Measurements from ENCODE around the gene PHF21B.
"Not testable (repeated sequence)": the region's sequence is repeated elsewhere in the genome, so short reads cannot be mapped to it uniquely, and the experiment has no call there.

Gene PHF21B

DNA sequence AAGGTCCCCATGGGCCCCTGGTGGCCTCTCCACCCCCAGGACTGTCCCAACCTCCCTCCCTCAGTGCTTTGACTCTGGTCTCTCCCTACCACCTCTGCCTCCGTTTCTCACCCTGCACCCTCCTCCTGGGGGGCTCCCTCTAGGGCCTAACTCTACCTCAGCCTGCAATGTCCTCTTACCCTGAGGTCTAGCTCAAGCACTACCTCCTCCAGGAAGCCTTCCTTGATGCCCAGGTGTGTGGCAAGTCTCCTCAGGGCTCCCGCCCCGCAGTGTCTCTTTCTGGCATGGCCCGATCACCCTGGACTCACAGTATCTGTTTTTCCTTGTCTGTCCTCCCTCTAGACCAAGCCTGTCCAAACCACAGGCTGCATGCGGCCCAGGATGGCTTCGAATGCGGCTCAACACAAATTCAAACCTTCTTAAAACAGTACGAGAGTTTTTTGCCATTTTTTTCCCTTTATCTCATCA is 90.8 kb downstream of the PHF21B start:
- DNase-seq (ENCODE audit: low read depth in 2 of 2), result no peak

DNA sequence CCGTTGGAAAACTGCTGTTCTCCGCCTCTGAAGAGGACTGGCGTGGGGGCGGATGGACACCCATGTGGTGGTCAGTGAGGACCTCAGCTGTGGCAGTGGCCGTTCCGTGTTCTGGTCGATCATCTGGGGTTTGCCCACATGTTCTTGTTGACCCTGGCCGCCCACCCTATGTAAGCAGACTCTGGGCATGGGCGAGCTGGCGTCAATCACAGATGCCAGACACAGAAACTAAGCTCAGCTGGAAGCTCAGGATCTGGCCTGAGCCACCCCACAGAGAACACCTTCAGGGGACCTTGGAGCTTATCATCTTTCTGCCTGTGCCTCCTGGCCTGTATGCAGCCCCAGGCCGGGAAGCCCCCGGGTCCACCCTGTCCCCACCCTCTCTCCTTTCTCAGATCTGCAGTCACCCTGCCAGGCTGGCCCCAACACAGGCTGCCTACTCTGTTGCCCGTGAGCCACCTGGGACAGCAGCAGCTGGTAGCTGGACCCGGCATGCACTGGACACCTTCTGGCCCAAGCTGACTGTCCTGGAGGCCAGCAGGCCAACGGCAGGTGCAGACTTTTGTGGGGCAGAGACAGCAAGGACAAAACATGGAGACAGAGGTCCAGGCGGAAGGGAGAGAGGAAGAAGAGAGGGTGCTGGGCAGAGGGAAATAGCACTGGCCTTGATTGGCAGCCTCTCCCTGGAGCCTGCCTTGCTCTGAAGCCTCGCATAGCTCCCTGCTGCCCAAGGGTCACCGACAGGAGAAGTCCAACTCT is 91.5 kb downstream of the PHF21B start:
- no peak for DNase-seq (ENCODE audit: low read depth in 2 of 2)

DNA sequence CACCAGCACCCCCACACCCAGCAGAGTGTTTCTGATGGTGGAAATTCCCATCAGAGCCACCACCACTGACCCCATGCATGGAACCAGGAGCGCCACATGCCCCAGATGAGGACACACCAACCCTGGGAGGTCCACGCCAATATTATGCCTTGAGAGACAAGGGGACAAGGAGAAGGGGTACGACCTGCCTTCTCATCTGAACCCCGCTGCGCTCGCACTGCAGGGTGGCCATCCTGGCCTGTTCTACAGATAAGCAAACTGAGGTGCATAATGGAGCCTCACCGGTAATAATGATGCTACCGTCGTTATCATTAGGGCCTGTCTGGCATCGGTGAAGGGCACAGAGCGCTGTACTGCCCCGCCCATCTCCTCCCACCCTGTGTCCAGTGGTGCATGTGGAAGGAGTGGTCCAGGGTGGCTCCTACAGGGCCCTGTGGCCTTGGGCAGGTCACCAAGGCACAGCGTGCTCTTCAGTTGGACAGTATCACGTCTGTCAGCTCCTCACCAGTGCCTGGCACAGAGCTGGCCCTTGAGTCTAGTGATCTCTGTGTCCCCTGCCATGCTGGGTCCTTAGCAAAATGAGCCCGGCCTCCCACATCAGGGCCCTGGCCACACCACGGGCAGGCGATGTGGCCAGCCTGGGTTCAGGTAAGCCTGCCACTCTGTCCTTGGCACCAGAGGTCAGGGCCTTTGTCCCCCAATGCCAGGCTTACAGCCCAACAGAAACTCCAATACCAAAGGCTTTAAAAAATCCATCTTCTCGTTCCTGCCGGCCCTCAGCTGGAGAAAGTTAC is 92.2 kb downstream of the PHF21B start:
- no peak for DNase-seq (ENCODE audit: low read depth in 2 of 2)

DNA sequence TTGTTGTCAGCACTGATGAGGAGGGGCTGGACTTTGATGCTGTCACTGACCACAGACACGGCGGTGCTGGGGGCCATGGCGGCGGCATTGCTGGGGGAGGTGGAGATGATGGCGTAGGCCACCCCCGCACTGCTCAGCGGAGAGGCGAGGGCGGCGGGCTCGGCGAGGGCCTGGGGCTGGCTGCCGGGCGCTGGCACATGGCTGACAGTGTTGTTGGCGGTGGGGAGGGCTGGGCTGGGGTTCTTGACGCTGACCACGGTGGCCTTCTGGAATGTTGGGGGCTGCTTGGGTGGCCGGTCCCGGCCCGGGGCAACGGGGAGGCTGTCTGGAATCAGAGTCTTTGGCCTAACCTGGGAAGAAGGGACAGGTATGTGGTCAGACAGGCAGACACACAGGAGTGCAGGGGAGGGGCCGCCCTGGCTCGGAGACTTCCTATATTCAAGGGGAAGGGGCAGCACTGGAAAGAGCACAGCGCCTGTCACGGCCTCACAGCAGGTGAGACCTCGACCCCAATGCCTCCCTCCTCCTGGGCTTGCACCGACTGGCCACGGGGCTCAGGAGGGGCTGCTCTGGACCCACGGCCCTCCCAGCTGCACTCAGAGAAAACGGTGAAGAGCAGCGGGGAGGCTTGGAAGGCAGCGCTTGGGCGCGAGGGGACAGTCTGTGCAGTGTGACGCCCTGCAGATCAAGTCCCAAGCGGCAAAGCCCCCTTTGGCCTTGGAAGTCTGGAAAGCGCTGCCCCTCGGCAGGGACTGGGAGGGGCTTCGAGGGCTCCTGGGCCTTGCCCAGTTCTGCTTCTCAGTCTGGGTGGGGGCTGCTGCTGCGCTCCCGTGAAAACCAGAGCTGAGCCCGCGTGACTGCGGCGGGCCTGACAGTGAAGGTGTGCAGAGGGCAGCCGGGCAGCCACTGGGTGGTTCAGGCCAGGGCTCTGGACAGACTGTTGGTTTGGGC is 93.2 kb downstream of the PHF21B start:
- no peak for DNase-seq (ENCODE audit: low read depth in 2 of 2)

DNA sequence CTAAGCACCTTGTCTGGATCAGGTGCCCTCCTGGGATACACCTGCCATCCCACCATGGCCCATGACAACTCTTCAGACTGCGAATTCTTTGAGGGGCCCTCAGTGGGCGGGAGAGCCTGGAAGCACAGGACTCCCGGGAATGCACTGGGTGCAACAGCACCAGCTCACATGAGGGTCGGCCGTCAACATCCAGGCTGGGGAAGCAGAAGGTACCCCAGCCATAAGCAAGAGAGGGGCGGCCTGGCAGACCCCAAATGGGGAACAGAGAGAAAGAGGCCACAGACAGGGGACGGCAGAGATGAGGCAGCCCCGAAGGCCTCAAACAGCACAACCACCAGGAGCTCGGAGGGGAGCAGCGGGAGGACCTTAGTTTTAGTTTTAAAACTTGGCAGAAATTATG is 94.4 kb downstream of the PHF21B start:
- no peak for DNase-seq (ENCODE audit: low read depth in 2 of 2)

DNA sequence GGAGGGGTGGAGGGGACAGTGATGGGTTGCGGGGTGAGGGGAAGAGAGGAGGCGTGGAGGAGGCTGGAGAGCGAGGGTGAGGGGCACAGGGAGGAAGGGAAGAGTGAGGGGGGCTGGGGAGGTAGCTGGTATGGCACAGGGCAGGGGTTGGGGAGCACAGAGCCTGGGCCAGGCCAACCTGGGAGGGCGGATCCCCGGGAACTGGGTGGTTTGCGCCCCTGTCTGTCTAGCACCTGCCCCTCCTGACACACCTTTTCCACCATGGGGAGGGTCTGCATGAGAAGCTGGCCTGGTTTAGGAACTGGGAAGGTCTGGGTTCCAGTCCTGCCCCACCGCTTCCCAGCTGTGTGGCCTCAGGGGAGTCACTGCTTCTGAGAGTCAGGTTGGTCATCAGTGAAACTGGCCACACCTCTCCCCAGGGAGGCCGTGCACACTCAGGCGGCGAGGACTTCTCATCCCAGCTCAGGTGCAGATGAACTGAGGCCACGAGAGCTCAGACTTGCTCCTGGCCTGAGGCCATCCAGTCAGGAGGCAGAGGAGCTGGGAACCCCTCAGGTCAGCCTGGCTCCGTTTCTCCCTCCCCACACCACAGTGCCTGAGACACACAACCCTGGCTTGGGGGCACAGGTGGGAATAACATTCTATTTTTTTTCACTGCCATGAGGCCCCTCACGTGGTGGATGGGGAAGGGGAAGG is 95.6 kb downstream of the PHF21B start:
- DNase-seq (ENCODE audit: low read depth in 2 of 2), result no peak

DNA sequence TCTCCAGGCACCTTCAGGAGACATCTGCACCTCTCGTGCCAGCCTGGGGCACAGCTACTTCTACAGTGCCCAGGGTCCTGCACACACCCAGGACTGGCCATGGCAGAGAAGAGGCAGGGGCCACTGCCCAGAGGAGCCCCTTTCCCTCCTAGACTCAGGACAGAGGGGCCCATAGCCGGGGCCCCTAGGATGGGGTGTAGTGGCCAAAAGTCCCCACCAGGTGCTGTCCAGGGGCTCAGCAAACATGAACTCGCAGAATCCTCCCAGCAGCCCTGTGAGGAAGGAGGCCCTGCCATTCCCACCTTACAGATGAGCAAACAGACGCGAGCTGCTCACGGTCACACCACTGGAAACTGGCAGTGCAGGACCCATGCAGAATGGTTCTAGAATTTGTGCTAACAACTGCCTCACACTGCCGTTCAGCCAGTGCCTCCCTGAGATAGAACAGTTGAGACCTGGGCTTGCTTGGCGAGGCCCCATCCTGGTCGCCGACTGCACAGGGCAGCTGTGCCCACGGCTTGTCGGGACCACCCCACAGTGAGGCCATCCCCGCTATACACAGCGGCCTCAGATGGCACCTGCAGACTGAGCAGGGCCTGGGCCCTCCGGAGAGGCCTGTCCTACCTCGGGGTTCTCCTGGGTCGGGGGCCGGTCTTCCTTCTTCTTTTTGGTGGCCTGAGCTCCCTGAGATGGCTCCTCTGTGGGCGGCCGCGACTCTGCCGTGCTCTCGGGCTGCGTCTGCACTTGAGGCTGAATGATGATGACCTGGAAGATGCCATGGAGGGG is 96.4 kb downstream of the PHF21B start:
- no peak for DNase-seq (ENCODE audit: low read depth in 2 of 2)

DNA sequence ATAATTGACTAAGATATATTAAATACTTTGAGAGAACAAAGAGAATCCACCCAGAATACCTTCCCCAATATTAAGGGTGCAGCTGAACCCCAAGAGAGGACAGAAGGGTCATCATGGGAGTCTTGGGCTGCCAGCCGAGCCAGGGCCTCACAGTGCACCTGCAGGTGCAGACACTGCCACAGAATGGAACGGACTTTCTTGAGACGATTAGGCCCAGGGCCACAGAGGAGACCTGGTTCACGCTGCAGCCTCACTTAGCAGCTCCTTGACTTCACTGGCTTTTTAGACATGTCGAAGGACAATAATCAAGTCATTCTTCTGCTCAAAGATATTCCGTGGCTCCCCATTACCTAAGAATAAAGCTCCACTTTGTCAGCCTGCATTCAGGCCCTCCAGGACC is 100.6 kb downstream of the PHF21B start:
- no peak for DNase-seq (ENCODE audit: low read depth in 2 of 2)

DNA sequence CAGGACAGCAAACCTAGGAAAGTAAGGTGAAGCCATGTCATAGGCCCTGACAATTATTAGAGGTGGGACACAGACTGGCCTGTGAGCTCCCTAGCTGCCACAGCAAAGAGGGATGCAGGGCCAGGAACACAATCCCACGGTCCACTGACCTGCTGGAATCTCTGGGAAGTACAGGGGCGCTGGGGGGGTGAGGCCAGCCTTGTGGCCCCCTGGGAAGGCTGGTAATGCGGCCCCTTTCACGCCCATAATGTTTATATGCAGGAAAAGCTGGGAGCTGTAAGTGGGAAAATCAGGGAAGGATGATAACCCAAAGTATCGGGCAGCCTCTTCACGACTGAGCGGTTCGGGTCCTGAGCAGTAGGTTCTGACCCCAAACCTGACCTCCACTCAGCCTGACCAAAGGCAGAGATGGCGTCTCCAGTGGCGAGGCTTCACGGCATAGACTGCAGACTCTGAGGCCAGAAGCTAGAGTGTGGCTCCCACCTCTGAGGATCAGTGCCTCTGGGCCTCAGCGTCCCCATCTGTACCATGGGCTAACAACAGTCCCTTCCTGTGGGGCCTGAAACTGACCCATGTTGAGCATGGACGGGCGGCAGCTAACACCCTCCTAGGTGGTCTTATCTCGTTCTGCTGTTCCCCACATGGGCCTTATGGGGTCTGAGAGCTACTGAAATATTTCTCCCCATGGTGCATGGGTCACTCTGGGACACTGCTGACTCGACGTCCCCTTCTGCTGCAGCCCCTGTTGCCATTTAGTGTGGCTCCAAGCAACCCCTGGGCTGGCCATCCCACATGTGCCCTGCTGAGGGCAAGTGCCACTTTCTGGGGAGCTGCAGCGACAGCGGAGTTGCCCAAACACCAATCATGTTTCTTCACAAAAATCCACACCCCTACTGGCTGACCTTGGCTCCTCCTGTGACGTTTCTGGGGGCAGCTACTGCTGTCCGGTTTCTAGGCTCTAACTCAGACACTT is 101.8 kb downstream of the PHF21B start:
- DNase-seq (ENCODE audit: low read depth in 2 of 2), result no peak

DNA sequence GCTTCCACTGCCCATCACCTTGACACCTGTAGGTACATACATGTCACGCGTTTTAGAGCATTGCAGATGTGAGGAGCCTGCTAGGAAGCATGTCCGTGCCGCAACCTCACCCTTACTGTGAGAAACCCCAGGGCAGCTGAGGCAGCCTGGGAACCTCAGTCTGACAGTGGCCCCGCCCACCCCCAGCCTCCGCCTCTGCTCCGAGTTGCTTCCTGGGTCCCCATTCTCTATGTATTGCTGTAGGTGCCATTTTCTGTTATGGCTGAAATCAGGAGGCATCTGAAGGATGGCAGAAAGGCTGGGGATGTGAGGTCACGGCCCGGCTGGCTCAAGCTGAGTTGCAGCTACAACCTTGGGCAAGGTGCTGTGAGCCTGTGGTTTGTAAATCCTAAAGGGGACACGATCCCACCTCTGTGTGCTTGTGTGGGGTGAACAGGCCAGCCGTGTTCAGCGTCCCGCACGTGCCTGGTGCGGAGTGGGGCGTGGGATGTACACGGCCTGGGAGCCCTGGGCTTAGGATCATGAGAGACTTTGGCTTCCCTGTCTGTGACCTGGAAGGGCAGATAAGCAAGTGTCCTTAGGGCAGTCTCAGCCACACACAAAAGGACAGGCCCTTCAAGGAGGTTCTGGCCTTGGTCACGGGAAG is 102.7 kb downstream of the PHF21B start:
- no peak for DNase-seq (ENCODE audit: low read depth in 2 of 2)

DNA sequence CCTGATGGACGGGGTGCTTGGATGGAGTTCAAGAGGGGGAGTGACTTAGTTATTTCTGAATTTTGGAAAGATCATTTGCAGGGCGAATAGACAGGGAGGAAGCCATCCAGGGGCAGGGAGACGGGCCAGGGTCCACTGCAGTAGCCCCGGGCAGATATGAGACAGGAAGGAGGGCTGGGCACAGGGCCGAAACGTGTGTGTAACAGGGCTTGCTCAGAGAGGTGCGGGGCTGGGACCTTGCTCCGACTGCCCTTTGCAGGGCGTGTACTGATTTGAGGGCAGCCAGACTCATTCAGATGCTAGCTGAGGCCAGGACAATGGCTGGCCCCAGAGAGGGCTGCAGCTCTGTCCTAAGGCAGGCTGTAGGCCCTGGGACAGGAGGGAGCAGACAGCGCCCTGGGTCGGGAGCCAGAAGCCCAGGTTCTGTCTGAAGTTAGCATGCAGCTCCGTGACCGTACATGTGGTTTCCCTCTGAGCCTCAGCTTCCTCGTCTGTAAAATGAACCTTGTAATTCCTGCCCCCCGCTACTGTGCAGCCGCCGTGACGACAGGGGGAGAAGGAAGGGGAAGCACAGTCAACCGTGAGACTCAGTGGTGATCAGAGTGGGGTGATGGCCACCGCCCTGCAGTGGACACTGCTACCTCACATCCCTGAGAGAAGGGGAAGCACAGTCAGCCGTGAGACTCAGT is 103.4 kb downstream of the PHF21B start:
- no peak for DNase-seq (ENCODE audit: low read depth in 2 of 2)

DNA sequence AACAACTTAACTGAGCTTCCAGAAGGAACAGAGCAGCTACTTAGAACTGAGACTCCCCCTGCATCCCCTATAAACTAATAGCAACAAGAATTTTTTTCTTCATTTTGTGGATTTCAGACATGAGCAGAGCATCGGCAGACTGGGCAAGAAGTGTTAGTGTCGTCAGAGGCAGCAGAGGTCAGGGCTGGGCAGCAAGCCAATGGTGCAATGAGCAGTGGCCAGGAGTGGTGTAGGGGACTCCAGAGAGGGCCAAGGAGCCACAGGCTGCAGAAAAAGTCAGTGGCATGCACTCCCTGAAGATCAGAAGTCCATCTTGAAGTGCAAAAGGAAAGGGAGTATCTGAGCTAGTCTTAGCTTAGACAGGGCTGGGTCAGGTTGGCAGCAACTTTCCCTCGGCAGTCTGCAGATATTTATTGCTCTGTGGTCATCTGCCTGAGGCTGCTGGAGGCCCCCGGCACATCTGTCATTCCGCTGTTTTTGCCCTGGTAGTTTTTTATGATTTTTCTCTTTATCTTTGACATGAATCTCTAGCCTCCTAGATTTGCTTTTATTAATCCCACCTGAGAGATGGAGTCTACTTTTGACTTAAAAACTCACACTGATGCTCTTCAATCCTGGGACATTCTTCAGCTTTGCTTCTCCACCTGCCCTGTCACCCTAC is 105.2 kb downstream of the PHF21B start:
- DNase-seq (ENCODE audit: low read depth in 2 of 2), result not testable (repeated sequence)

DNA sequence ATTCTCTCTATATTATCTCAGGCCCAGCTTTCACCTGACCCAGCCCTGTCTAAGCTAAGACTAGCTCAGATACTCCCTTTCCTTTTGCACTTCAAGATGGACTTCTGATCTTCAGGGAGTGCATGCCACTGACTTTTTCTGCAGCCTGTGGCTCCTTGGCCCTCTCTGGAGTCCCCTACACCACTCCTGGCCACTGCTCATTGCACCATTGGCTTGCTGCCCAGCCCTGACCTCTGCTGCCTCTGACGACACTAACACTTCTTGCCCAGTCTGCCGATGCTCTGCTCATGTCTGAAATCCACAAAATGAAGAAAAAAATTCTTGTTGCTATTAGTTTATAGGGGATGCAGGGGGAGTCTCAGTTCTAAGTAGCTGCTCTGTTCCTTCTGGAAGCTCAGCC is 106.6 kb downstream of the PHF21B start:
- DNase-seq (ENCODE audit: low read depth in 2 of 2), result not testable (repeated sequence)

DNA sequence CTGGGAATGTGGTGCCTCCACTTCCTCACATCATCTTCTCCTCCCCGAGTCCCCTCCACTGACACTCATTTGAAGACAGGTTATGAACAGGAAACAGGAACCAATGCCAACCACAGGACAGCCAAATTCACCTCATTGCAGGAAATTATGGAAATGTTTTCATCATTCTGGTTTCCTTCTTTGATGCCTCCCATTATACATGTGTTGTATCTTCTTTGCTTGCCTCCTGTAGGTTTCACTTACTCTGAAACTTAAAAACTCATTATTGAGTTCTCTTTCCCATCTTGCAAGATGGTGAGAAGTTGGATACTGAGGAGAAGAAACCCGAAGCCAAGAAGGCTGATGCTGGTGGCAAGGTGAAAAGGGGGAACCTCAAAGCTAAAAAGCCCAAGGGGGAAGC is 108.5 kb downstream of the PHF21B start:
- DNase-seq (ENCODE audit: low read depth in 2 of 2), result no peak

DNA sequence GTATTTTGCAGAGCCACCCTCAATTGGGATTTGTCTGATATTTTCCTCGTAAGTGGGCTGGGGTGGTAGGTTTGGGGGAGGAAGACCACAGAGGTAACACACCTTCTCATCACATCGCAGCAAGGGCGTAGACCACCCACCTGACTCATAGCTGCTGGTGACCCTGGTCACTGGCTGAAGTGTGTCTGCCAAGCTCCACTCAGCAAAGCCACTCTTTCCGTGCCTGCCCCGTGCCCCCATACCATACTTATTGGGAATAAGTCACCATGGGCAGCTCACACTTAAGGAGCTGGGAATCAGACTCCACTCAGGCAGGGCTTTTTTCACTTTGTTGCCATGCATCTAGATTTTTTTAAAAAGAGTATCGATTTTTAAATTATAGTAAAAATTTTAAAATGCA is 111.6 kb downstream of the PHF21B start:
- no peak for DNase-seq (ENCODE audit: low read depth in 2 of 2)

DNA sequence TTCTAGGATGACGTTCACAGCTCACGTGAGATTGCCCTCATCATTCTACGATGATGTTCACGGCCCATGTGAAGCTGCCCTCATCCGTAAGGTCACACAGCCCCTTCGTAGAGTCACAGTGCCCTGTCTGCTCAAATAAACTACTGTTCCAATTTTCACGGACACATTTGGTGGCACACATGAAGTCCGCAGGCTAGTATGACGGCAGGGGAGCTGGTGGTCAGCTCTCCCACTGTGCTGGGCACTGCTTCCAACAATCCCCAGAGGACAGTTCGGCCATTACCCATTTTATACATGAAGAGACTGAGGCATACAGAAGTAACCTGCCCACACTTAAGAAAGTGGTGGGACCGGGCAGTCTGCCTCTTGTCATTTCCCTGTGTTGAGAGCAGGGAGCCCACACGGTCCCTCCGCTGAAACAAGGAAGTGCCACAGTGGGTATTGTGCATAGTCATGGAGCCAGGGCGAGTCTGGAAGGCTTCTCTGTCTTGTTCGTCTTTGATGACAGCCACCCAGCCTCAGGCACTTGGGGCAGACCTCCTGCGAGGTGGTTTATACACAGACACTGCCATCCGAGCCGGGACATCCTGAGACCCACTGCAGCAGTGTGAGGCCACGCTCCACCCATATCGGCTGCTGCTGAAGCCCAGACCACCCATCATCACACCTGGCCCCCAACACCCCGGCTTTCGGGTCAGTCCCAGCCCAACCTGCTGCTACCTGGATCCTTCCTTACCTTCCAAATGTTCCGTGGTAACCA is 114.3 kb downstream of the PHF21B start:
- DNase-seq (ENCODE audit: low read depth in 2 of 2), result no peak

DNA sequence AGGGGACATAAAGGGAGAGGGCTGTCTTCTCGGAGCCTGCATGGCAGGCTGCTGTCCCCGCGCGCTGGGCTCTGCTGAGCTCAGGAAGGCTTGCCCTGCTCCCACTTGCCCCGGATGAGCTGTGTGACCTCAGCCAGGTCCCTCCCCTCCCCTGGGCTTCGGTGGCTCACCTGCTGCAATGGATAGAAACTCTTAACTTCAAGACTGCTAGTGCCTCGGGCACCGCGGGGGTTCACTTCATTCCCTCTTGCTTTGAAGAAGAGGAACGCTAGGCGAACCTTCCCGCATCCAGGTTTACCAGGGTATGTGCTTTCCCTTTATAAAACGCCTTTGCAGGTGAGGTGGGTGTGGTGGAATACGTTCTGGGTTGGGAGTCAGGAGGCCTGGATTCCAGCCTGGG is 115.0 kb downstream of the PHF21B start:
- no peak for DNase-seq (ENCODE audit: low read depth in 2 of 2)

Measured in activated CD4-positive, alpha-beta T cell treated with anti-CD3 and anti-CD28 coated beads for 24 hours (primary cell).